Measurements from ENCODE around the gene CLDND1.

The CLDND1 gene

GRCh38 chr3:98540346-98540745 lies 17.6 kb upstream of the CLDND1 start:
- DNase-seq (ENCODE audit: extremely low read depth, low read depth) = no peak
- no peak for TF ChIP-seq CTCF (IDR thresholded peaks at IDR 0.05; ENCODE audit: low read depth, low read length)

GRCh38 chr3:98536456-98537017 lies 13.8 kb upstream of the CLDND1 start:
- TF ChIP-seq CTCF (IDR thresholded peaks at IDR 0.05; ENCODE audit: low read depth, low read length) = no peak
- DNase-seq (ENCODE audit: extremely low read depth, low read depth) = no peak

GRCh38 chr3:98534734-98535133 lies 12.0 kb upstream of the CLDND1 start:
- no peak for DNase-seq (ENCODE audit: extremely low read depth, low read depth)
- TF ChIP-seq CTCF (IDR thresholded peaks at IDR 0.05; ENCODE audit: low read depth, low read length) = no peak

GRCh38 chr3:98534168-98534567 lies 11.5 kb upstream of the CLDND1 start:
- no peak for TF ChIP-seq CTCF (IDR thresholded peaks at IDR 0.05; ENCODE audit: low read depth, low read length)
- no peak for DNase-seq (ENCODE audit: extremely low read depth, low read depth)

GRCh38 chr3:98532709-98533571 lies 10.2 kb upstream of the CLDND1 start:
- no peak for DNase-seq (ENCODE audit: extremely low read depth, low read depth)
- TF ChIP-seq CTCF (IDR thresholded peaks at IDR 0.05; ENCODE audit: low read depth, low read length) = no peak

- no peak for DNase-seq (ENCODE audit: extremely low read depth, low read depth)
Observed at GRCh38 chr3:98532275-98532637, 9.6 kb upstream of the CLDND1 start.

More at GRCh38 chr3:98532275-98532637, 9.6 kb upstream of the CLDND1 start:
- no peak for TF ChIP-seq CTCF (IDR thresholded peaks at IDR 0.05; ENCODE audit: low read depth, low read length)

Data from AG09319 (cell line).